SK-N-SH (cell line): ENCODE results near the gene CFAP92. TPM values are rescaled to one million over a fixed set of nuclear protein-coding genes. Genes with fewer than 3 reads are reported as not detected.

Experiments
- CTCF ChIA-PET: fragments of 300-600, 350-600 bp; formaldehyde crosslinking; extraction: SDS; loops from one replicate; lab custom pipeline; 2021; lab: Yijun Ruan, JAX
- POLR2A ChIA-PET: fragments of 350-600 bp; sonication (Branson Sonifier 250); formaldehyde crosslinking; extraction: SDS; loops from one replicate; lab custom pipeline; 2020; ENCODE audit warnings: antibody characterized with exemption, inconsistent platforms; lab: Yijun Ruan, JAX
- DNase-seq: peaks from one replicate; pipeline ENCODE4 v3.0.0; 2012
- H2AFZ ChIP-seq: fragments of 200-600 bp; sonication (generic); 2 replicates; pipeline ENCODE4 v1.8.1; 2016; ENCODE audit warnings: antibody characterized with exemption, mild to moderate bottlenecking, low read depth
- H3F3A ChIP-seq: fragments of 200-600 bp; sonication (generic); replicated peaks from 2 replicates; pipeline ENCODE3; 2016; ENCODE audit warnings: antibody characterized with exemption, mild to moderate bottlenecking; ENCODE audit not compliant: insufficient read depth
- H3K27ac ChIP-seq, 2 experiments: fragments of 200-500 bp in 1 of 2; fragments of 200-600 bp in 1 of 2; sonication (Bioruptor generic) in 1 of 2; sonication (generic), shearing (Covaris generic) in 1 of 2; 2 replicates each; pipeline versions ENCODE4 v1.5.1 to v1.6.1; 2014 to 2016; ENCODE audit warnings: low read depth in 2 of 2, inconsistent platforms in 1 of 2, low read length in 1 of 2, mild to moderate bottlenecking in 1 of 2, mixed read lengths in 1 of 2
- H3K27me3 ChIP-seq: fragments of 200-600 bp; sonication (generic), shearing (Covaris generic); 2 replicates; pipeline ENCODE4 v1.6.1; 2016; ENCODE audit warnings: mixed run types; ENCODE audit not compliant: insufficient read depth
- H3K36me3 ChIP-seq, 2 experiments: fragments of 200-500 bp in 1 of 2; fragments of 200-600 bp in 1 of 2; sonication (Bioruptor generic) in 1 of 2; sonication (generic) in 1 of 2; replicated peaks in 1 of 2; 2 replicates each; pipeline versions ENCODE3 to v1.5.1; 2014 to 2016; ENCODE audit warnings: low read length in 1 of 2, mild to moderate bottlenecking in 1 of 2; ENCODE audit not compliant: insufficient read depth in 2 of 2, control insufficient read depth in 1 of 2
- H3K4me1 ChIP-seq, 2 experiments: fragments of 200-500 bp in 1 of 2; fragments of 200-600 bp in 1 of 2; sonication (Bioruptor generic) in 1 of 2; sonication (generic), shearing (Covaris generic) in 1 of 2; 2 replicates each; pipeline versions ENCODE4 v1.5.1 to v1.6.1; 2014 to 2016; ENCODE audit warnings: low read depth in 1 of 2, low read length in 1 of 2, mixed run types in 1 of 2; ENCODE audit not compliant: insufficient read depth in 2 of 2, control insufficient read depth in 1 of 2
- H3K4me2 ChIP-seq: fragments of 200-600 bp; sonication (generic), shearing (Covaris generic); 2 replicates; pipeline ENCODE4 v1.6.1; 2017; ENCODE audit warnings: mixed run types
- H3K4me3 ChIP-seq, 2 experiments: fragments of 200-500 bp in 1 of 2; fragments of 200-600 bp in 1 of 2; sonication (Bioruptor generic) in 1 of 2; sonication (generic), shearing (Covaris generic) in 1 of 2; 2 replicates each; pipeline versions ENCODE4 v1.5.1 to v1.8.1; 2014 to 2016; ENCODE audit warnings: low read depth in 2 of 2, inconsistent platforms in 1 of 2, low read length in 1 of 2, mild to moderate bottlenecking in 1 of 2, mixed read lengths in 1 of 2, moderate library complexity in 1 of 2
- H3K79me2 ChIP-seq: fragments of 200-600 bp; sonication (generic); 2 replicates; pipeline ENCODE4 v1.8.1; 2017; ENCODE audit warnings: mild to moderate bottlenecking; ENCODE audit not compliant: insufficient read depth
- H3K9ac ChIP-seq: fragments of 200-600 bp; sonication (generic); 2 replicates; pipeline ENCODE4 v1.6.1; 2017; ENCODE audit warnings: mixed run types
- H3K9me2 ChIP-seq: fragments of 200-600 bp; sonication (generic); 2 replicates; pipeline ENCODE4 v1.6.1; 2017; ENCODE audit warnings: mixed run types
- H3K9me3 ChIP-seq: fragments of 200-600 bp; sonication (generic); 2 replicates; pipeline ENCODE4 v1.6.1; 2017; ENCODE audit warnings: mixed run types, mild to moderate bottlenecking, moderate library complexity
- H4K20me1 ChIP-seq: fragments of 200-600 bp; sonication (generic); 2 replicates; pipeline ENCODE4 v1.6.1; 2017; ENCODE audit warnings: mild to moderate bottlenecking, mixed run types; ENCODE audit not compliant: insufficient read depth
- EP300 ChIP-seq, 2 experiments: IDR thresholded peaks; 2 replicates each; pipeline versions ENCODE4 v1.4.0 to v1.6.1; 2012; ENCODE audit warnings: borderline replicate concordance in 1 of 2, low read depth in 1 of 2, low read length in 1 of 2
- EZH2phosphoT487 ChIP-seq: fragments of 200-600 bp; sonication (generic); IDR thresholded peaks from 2 replicates; pipeline ENCODE4 v1.6.1; 2017; ENCODE audit warnings: low read depth, mixed run types, mild to moderate bottlenecking, antibody characterized with exemption, moderate library complexity, borderline replicate concordance
- FOSL2 ChIP-seq: IDR thresholded peaks from 2 replicates; pipeline ENCODE4 v1.4.0; 2012; ENCODE audit warnings: low read depth, mild to moderate bottlenecking, moderate library complexity, borderline replicate concordance
- FOXJ3 ChIP-seq: sonication (generic); formaldehyde crosslinking; IDR thresholded peaks from 2 replicates; pipeline ENCODE4 v1.5.1; 2020; ENCODE audit warnings: mild to moderate bottlenecking, missing genetic modification reagents
- GATA2 ChIP-seq: sonication (generic); formaldehyde crosslinking; IDR thresholded peaks from 2 replicates; pipeline ENCODE4 v1.5.0; 2020; ENCODE audit warnings: mild to moderate bottlenecking, missing genetic modification reagents
- JUND ChIP-seq: IDR thresholded peaks from 2 replicates; pipeline ENCODE4 v1.4.0; 2012
- MEF2A ChIP-seq: IDR thresholded peaks from 2 replicates; pipeline ENCODE4 v1.4.0; 2012; ENCODE audit warnings: low read depth, borderline replicate concordance
- MXI1 ChIP-seq: IDR thresholded peaks from 2 replicates; pipeline ENCODE4 v1.6.1; 2012; ENCODE audit warnings: mild to moderate bottlenecking, low read depth, low read length, improper control_type of control experiment
- NFIC ChIP-seq: IDR thresholded peaks from 2 replicates; pipeline ENCODE4 v1.4.0; 2012; ENCODE audit warnings: borderline replicate concordance
- POLR2AphosphoS5 ChIP-seq: IDR thresholded peaks from 2 replicates; pipeline ENCODE4 v1.6.1; 2012; ENCODE audit warnings: low read depth, low read length
- RCOR1 ChIP-seq: fragments of 150-350 bp; IDR thresholded peaks from 2 replicates; pipeline ENCODE4 v1.6.1; 2017; ENCODE audit warnings: antibody characterized with exemption, low read length
- RFX5 ChIP-seq: IDR thresholded peaks from 2 replicates; pipeline ENCODE4 v1.6.1; 2012; ENCODE audit warnings: mild to moderate bottlenecking, improper control_type of control experiment, low read length
- RXRA ChIP-seq: IDR thresholded peaks from 2 replicates; pipeline ENCODE4 v1.4.0; 2012; ENCODE audit warnings: low read depth, mild to moderate bottlenecking, borderline replicate concordance
- SMC3 ChIP-seq: IDR thresholded peaks from 2 replicates; pipeline ENCODE4 v1.6.1; 2012; ENCODE audit warnings: low read depth, low read length, improper control_type of control experiment
- YY1 ChIP-seq: IDR thresholded peaks from 2 replicates; pipeline ENCODE4 v1.4.0; 2012; ENCODE audit warnings: low read depth, mild to moderate bottlenecking
- WGBS: methylation state at CpG from one replicate; pipeline ENCODE4 v1.1.6; 2017; ENCODE audit warnings: low lambda C conversion rate; 5-methylcytosine and 5-hydroxymethylcytosine counted together
- polyA plus RNA-seq, 3 experiments: library from polyadenylated mRNA; depleted of rRNA; stranded (reverse); fragments of >200 nt; gene quantifications; 2 replicates each; pipeline ENCODE4 v1.2.3, GENCODE V29; 2012
- TF ChIP-seq, protein P1 (sequence below): fragments of 200-600 bp; sonication (generic); IDR thresholded peaks from 2 replicates; pipeline ENCODE4 v1.6.1; 2017; ENCODE audit warnings: antibody characterized with exemption, mild to moderate bottlenecking, moderate library complexity
- TF ChIP-seq, protein P2 (sequence below): fragments of 150-350 bp; IDR thresholded peaks from 2 replicates; pipeline ENCODE4 v1.6.1; 2016; ENCODE audit warnings: mild to moderate bottlenecking, low read depth, low read length

Gene CFAP92
- polyA plus RNA-seq, 1 of the 3 experiments (the other 2 are of a cell fraction): not detected

DNA sequence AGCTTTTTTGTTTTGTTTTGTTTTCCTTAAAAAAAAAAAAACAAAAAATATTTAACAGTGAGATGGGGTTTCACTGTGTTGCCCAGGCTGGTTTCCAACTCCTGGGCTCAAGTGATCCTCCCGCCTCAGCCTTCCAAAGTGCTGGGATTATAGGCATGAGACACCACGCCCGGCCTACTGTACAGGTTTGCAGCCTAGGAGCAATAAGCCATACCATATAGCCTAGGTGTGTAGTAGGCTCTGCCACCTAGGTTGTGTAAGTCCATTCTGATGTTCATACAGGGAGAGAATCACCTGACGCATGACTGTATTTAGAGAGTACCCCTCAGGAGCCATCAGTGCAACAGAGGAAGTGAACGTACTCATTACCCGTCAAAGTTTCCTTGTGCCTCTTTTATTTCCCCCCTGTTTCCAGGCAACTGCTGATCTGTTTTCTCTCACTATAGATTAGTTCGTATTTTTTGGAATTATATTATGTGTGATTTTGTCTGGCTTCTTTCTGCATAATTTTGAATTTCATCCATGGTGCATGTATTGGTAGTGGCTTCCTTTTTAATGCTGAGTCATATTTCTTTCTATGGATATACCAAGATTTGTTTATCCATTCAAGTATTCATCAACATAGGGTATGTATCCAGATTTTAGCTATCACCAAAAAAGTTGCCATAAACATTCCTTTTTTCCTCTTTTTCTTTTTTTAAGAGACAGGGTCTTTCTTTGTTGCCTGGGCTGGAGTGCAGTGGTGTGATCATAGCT lies 104.6 kb downstream of the CFAP92 start:
- TF ChIP-seq FOXJ3 (CRISPR knock-in tag) (no peak), MXI1 (no peak), FOSL2 (no peak), RXRA (no peak), JUND (no peak), NFIC (no peak), SMC3 (no peak), EZH2phosphoT487 (no peak)
- TF ChIP-seq, protein P1, sequence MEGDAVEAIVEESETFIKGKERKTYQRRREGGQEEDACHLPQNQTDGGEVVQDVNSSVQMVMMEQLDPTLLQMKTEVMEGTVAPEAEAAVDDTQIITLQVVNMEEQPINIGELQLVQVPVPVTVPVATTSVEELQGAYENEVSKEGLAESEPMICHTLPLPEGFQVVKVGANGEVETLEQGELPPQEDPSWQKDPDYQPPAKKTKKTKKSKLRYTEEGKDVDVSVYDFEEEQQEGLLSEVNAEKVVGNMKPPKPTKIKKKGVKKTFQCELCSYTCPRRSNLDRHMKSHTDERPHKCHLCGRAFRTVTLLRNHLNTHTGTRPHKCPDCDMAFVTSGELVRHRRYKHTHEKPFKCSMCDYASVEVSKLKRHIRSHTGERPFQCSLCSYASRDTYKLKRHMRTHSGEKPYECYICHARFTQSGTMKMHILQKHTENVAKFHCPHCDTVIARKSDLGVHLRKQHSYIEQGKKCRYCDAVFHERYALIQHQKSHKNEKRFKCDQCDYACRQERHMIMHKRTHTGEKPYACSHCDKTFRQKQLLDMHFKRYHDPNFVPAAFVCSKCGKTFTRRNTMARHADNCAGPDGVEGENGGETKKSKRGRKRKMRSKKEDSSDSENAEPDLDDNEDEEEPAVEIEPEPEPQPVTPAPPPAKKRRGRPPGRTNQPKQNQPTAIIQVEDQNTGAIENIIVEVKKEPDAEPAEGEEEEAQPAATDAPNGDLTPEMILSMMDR: no peak
- TF ChIP-seq, protein P2, sequence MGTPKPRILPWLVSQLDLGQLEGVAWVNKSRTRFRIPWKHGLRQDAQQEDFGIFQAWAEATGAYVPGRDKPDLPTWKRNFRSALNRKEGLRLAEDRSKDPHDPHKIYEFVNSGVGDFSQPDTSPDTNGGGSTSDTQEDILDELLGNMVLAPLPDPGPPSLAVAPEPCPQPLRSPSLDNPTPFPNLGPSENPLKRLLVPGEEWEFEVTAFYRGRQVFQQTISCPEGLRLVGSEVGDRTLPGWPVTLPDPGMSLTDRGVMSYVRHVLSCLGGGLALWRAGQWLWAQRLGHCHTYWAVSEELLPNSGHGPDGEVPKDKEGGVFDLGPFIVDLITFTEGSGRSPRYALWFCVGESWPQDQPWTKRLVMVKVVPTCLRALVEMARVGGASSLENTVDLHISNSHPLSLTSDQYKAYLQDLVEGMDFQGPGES: no peak
- H3K4me3 ChIP-seq: no peak overlapping the region
- CTCF ChIA-PET: no interaction called here
- no peaks in the 10 kb centered on the region for H3K9me2 ChIP-seq
- H3F3A ChIP-seq: no peaks in the 10 kb centered on the region
- H3K9me3 ChIP-seq: no peaks in the 10 kb centered on the region
- no peaks in the 10 kb centered on the region for H3K27me3 ChIP-seq
- no peak overlapping the region for H3K9ac ChIP-seq
- 96% methylated on average over 7 of the region's 7 CpGs for WGBS
- no peak for DNase-seq
- H3K4me2 ChIP-seq: no peak overlapping the region
- H3K79me2 ChIP-seq: peaks cover 44% of the 10 kb centered on the region
- no peak overlapping the region for H2AFZ ChIP-seq
- no peak overlapping the region for H3K27ac ChIP-seq
- peaks cover 21 to 23% of the 10 kb centered on the region in 2 experiments for H3K36me3 ChIP-seq
- POLR2A ChIA-PET: interaction anchor here (0.6 kb wide), 1 partner anchor 185 kb away, joined by 3 read pairs; no protein-coding TSS in a partner anchor
- H4K20me1 ChIP-seq: no peaks in the 10 kb centered on the region
- no peaks in the 10 kb centered on the region for H3K4me1 ChIP-seq

DNA sequence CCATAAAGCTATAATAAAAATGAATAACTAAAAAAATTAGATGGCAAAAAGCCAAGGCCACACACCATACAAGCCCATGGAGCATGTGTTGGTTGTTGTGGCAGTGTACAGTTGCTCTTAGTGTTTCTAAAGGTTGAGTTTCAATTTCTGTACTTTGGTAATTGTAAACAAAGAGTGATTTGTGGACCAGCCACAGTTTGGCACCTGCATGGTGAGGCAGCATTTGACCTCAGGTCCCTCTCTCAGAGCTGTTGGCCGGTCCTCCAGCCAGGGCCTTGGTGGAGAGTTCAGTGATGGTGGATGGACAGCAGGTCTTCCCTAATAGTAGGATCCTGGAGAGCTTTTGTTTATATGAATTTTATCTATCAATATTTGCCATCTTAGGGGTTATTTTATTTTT lies 108.9 kb downstream of the CFAP92 start:
- no peak overlapping the region for H3K4me3 ChIP-seq
- no peak overlapping the region for H2AFZ ChIP-seq
- H3K36me3 ChIP-seq: peaks cover 18 to 26% of the 10 kb centered on the region in 2 experiments
- CTCF ChIA-PET: interaction anchor here (1.1 kb wide), 1 partner anchor 85 kb away, joined by 3 read pairs; no protein-coding TSS in a partner anchor
- DNase-seq: no peak
- 88% methylated on average over 1 of the region's 1 CpG for WGBS
- TF ChIP-seq YY1: no peak
- no peak for TF ChIP-seq EZH2phosphoT487
- TF ChIP-seq NFIC: no peak
- no peak for TF ChIP-seq GATA2
- no peak for TF ChIP-seq POLR2AphosphoS5
- TF ChIP-seq EP300 (IDR thresholded peaks at IDR 0.05; ENCODE audit: borderline replicate concordance in 1 of 2, low read depth in 1 of 2, low read length in 1 of 2): no peak
- no peak for TF ChIP-seq MEF2A
- no peak for TF ChIP-seq RCOR1
- no peak for TF ChIP-seq RXRA
- no peak for TF ChIP-seq RFX5
- no peak for TF ChIP-seq FOXJ3 (CRISPR knock-in tag)
- H3K4me1 ChIP-seq: peaks cover 0 to 11% of the 10 kb centered on the region in 2 experiments; a peak in 1 of 4 replicates
- no peaks in the 10 kb centered on the region for H3K9me3 ChIP-seq
- H3K9me2 ChIP-seq: no peaks in the 10 kb centered on the region
- POLR2A ChIA-PET: no interaction called here
- H3K27ac ChIP-seq: no peak overlapping the region
- no peaks in the 10 kb centered on the region for H3F3A ChIP-seq
- no peaks in the 10 kb centered on the region for H3K27me3 ChIP-seq
- H3K79me2 ChIP-seq: peaks cover 82% of the 10 kb centered on the region
- no peaks in the 10 kb centered on the region for H4K20me1 ChIP-seq
- no peak overlapping the region for H3K4me2 ChIP-seq
- no peak overlapping the region for H3K9ac ChIP-seq
